Rectal smooth muscle tissue (tissue), 1 donor: ENCODE measurements around the gene NFIA.

Source experiments
- H3K27ac ChIP-seq: one replicate; pipeline ENCODE4 v1.7.0; 2013; ENCODE audit warnings: low read depth, low read length, inconsistent platforms
- H3K27me3 ChIP-seq: one replicate; pipeline ENCODE4 v1.7.0; 2013; ENCODE audit warnings: low read length; ENCODE audit not compliant: control insufficient read depth, insufficient read depth
- H3K36me3 ChIP-seq: one replicate; pipeline ENCODE4 v1.7.0; 2013; ENCODE audit warnings: low read length; ENCODE audit not compliant: control insufficient read depth, insufficient read depth
- H3K4me1 ChIP-seq: one replicate; pipeline ENCODE4 v1.7.0; 2013; ENCODE audit warnings: low read length; ENCODE audit not compliant: control insufficient read depth, insufficient read depth
- H3K4me3 ChIP-seq: one replicate; pipeline ENCODE4 v1.7.0; 2013; ENCODE audit warnings: low read length
- H3K9ac ChIP-seq: one replicate; pipeline ENCODE4 v1.7.0; 2013; ENCODE audit warnings: low read length

Gene NFIA

DNA sequence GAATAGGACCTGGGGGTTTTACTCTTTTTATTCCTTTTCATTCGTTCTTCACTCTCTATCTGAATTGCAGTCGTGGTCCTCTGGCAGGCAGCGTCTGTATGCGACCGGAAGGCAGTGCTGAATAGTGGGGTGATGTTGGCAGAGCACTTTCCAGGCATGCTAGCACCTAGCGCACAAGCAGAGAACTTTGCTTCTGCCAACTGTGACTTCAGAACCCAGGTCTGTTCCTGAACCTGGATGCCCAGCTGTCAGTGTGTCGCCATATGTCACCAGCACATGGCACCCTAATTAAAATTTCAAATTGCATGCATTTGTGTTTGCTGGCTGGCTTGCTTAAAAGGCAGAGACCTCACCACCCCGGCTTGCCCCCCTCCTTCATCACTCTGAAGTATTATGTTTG, 116.2 kb downstream of the NFIA start:
- H3K9ac ChIP-seq: no peak overlapping the region

GRCh38 chr1:61201035-61201434, 118.7 kb downstream of the NFIA start:
- H3K4me1 ChIP-seq: no peaks in the 10 kb centered on the region
- H3K36me3 ChIP-seq: no peaks in the 10 kb centered on the region
- H3K9ac ChIP-seq: no peak overlapping the region
- H3K4me3 ChIP-seq: no peak overlapping the region
- no peaks in the 10 kb centered on the region for H3K27me3 ChIP-seq
- H3K27ac ChIP-seq: no peak overlapping the region

More for the DNA sequence above, 116.2 kb downstream of the NFIA start:
- no peak overlapping the region for H3K4me3 ChIP-seq
- no peak overlapping the region for H3K27ac ChIP-seq
- H3K27me3 ChIP-seq: no peaks in the 10 kb centered on the region
- no peaks in the 10 kb centered on the region for H3K4me1 ChIP-seq
- H3K36me3 ChIP-seq: no peaks in the 10 kb centered on the region

DNA sequence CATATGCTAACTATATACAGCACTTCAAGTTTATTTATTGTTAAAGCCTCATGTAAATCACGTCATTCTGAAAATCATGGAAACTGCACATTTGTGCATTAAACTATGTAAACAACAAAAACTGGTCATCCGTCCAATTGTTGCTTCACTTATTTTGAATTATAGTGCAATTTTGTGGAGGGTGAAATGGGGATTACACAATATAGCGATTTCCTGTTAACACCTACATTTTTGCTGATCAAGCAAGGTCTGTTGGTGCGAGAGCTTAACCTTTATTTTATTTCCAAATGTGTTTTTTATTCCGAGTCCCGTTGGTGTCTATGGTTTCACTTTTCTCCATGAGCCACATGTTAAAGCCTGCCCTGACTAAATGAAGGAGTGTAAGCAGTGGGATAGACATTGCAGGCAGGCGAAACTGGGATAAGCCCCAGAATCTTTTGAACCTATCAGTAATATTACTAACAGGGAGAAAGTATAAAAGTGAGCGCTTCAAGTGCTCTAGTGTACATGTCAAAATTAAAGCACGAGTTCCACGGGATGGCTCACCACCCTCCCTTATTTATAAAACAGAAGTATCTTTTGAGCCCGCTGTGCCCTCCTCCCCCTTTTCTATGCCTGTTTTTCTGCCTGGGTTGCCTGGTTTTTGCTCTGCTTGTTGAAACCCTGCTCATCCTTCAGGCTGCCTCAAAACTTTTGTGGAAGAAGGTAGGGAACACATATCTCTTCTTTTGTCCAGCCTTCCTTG, 120.7 kb downstream of the NFIA start:
- Histone ChIP-seq H3K4me3 (peak overlapping the region; percentile 28), H3K4me1 (no peaks in the 10 kb centered on the region), H3K27me3 (no peaks in the 10 kb centered on the region), H3K27ac (no peak overlapping the region), H3K9ac (no peak overlapping the region), H3K36me3 (no peaks in the 10 kb centered on the region)

- Histone ChIP-seq H3K4me3 (no peak overlapping the region), H3K27me3 (no peaks in the 10 kb centered on the region), H3K4me1 (peaks cover 2% of the 10 kb centered on the region), H3K36me3 (no peaks in the 10 kb centered on the region), H3K27ac (no peak overlapping the region), H3K9ac (no peak overlapping the region)
These were observed 122.2 kb downstream of the NFIA start for GRCh38 chr1:61204528-61204927.

DNA sequence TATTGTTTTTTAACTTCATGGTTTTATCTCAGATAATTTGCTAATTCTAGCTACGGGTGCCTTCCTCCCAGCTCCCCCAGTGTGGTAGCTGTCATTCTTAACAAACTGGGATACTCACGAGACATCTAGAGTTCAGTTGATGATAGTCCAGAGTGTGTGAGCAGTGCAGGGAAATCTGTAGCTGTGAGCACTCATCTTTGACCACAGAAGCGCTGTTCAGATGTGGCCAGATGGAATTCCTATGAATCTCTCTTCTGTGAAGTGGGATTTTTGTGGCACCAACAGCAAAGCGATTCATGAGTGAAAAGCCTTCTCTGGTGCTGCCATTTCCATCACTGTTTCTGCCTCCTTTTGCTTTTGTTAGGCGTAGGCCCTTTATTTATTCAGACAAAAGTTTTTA, 125.1 kb downstream of the NFIA start:
- no peak overlapping the region for H3K27ac ChIP-seq
- H3K4me1 ChIP-seq: peaks cover 6% of the 10 kb centered on the region

DNA sequence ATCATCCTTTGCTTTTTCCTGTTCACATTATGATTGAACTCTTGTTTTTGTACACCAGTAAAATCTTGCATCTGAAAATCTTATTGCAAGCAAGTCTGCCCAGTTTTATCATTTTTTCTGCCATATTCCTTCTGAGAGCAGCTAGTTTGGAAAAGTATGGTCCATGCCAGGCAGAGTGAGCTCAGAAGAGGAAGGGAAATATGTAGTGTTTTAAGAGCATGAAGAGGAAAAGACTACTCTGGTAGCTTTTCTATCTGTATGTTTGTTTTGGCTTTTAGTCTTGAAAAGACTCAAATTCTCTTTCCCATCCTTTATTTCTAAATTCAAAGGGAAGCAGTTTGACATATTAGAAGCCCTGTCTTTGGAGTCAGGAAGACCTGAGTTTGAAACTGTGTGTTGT, 125.8 kb downstream of the NFIA start:
- peaks cover 6% of the 10 kb centered on the region for H3K4me1 ChIP-seq
- H3K4me3 ChIP-seq: no peak overlapping the region
- H3K9ac ChIP-seq: no peak overlapping the region
- no peaks in the 10 kb centered on the region for H3K36me3 ChIP-seq
- no peaks in the 10 kb centered on the region for H3K27me3 ChIP-seq
- no peak overlapping the region for H3K27ac ChIP-seq

More for the DNA sequence above, 125.1 kb downstream of the NFIA start:
- Histone ChIP-seq H3K27me3 (no peaks in the 10 kb centered on the region), H3K36me3 (no peaks in the 10 kb centered on the region), H3K4me3 (no peak overlapping the region), H3K9ac (no peak overlapping the region)

GRCh38 chr1:61208831-61209230, 126.5 kb downstream of the NFIA start:
- H3K4me1 ChIP-seq: peaks cover 6% of the 10 kb centered on the region
- no peak overlapping the region for H3K27ac ChIP-seq
- H3K27me3 ChIP-seq: no peaks in the 10 kb centered on the region

GRCh38 chr1:61210435-61211154, 128.2 kb downstream of the NFIA start:
- no peaks in the 10 kb centered on the region for H3K27me3 ChIP-seq
- H3K4me1 ChIP-seq: peaks cover 6% of the 10 kb centered on the region
- H3K36me3 ChIP-seq: no peaks in the 10 kb centered on the region
- no peak overlapping the region for H3K4me3 ChIP-seq
- H3K27ac ChIP-seq: no peak overlapping the region
- H3K9ac ChIP-seq: no peak overlapping the region

More at GRCh38 chr1:61208831-61209230, 126.5 kb downstream of the NFIA start:
- no peak overlapping the region for H3K9ac ChIP-seq
- no peaks in the 10 kb centered on the region for H3K36me3 ChIP-seq
- no peak overlapping the region for H3K4me3 ChIP-seq

DNA sequence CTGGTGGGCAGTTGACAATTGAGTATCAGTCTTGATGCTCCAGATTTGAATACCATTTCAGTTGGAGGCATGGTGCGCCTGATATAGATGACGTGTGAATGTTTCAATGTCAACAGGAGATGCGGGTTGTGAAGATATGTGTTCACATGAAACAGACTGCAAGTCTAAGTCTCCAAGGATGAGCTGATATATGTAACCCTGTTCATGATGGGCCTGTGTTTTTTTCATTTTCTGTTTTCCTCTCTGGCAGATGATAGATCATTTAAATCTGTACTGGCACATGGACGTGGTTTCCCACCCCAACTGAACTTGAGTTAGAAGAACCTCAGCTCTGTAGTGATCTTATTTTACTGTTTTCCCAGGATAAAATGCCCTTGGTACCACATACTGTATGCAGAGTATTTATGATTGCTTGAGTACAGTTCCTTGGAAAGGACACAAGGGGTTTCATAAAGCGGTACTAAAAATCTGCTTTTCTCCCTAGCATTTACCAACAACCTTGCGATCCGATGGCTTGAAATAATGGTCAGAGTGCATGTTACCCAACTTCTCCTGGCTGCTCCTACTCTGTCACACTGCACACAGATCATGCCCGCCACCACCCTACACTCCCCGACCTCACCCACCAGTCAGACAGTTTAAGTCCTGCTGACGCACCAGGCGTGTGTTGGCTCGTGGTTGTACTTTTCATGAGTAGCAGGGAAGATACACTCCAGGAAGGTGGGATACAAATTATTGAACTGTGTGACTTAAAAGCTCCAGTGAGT, 131.1 kb downstream of the NFIA start:
- Histone ChIP-seq H3K36me3 (no peaks in the 10 kb centered on the region), H3K9ac (no peak overlapping the region), H3K27me3 (no peaks in the 10 kb centered on the region), H3K4me3 (no peak overlapping the region), H3K4me1 (peaks cover 6% of the 10 kb centered on the region), H3K27ac (no peak overlapping the region)

DNA sequence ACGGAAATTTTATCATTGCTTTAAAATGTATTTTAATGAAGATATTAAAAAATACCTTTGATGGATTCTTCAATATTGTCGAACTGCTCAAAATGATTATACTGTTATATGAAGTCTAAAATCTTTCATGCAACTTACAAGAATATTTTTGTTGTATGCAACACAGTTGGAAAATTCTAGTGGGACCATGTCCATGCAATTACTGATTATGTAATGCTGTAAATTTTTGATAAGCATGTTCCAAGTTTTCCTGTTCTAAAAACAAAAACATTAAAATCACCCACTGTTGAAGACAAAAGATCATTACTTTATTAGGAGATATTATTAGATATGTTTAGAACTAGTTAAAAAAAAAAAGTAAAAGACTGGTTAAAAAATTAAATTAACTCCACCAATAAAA, 132.8 kb downstream of the NFIA start:
- Histone ChIP-seq H3K9ac (no peak overlapping the region), H3K4me1 (peaks cover 3% of the 10 kb centered on the region), H3K36me3 (no peaks in the 10 kb centered on the region)

DNA sequence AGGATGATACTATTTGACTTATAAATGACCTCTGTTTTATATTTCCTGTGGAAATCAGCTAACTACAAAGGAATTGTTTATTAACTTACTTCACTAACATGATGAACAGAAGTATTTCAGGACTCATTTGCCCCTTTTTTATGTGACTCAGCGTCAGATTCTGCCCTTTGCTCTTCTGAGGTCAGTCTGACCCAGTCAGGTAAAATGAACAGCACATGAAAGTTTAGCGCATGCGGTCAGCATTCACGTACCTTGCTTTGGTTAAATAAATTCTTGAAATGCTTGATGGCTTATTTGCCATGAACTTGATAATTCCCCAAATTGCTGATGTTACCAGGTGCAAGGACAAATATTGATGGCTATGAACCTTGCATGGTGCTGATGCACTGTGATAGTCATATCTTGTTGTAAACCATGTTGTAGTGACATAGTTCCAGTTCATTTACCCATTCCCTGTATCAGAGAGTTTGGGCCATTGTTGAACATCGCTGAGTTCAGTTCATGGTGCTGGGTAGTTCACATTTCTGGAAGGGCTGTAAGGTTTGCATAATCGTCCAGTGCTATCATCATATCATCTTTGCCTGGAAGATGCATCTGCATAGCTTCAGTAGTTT, 133.4 kb downstream of the NFIA start:
- peaks cover 1% of the 10 kb centered on the region for H3K4me1 ChIP-seq
- no peak overlapping the region for H3K27ac ChIP-seq
- H3K36me3 ChIP-seq: no peaks in the 10 kb centered on the region
- H3K9ac ChIP-seq: no peak overlapping the region
- no peaks in the 10 kb centered on the region for H3K27me3 ChIP-seq
- H3K4me3 ChIP-seq: no peak overlapping the region

More for the DNA sequence above, 132.8 kb downstream of the NFIA start:
- Histone ChIP-seq H3K4me3 (no peak overlapping the region), H3K27me3 (no peaks in the 10 kb centered on the region), H3K27ac (no peak overlapping the region)

- Histone ChIP-seq H3K4me1 (peaks cover 7% of the 10 kb centered on the region), H3K36me3 (no peaks in the 10 kb centered on the region), H3K4me3 (no peak overlapping the region), H3K27ac (no peak overlapping the region), H3K9ac (no peak overlapping the region), H3K27me3 (no peaks in the 10 kb centered on the region)
These were observed 138.2 kb downstream of the NFIA start for GRCh38 chr1:61220536-61220935.
